ENCODE results near the gene CDS1.

GRCh38 chr4:84582302-84582987, 482 bp upstream of the CDS1 start:
- no peak for TF ChIP-seq POLR2A (IDR thresholded peaks at IDR 0.05)
- TF ChIP-seq CTCF (IDR thresholded peaks at IDR 0.05 in 8 of 11, conservative IDR thresholded peaks at IDR 0.05 in 3 of 11), result no peak
- TF ChIP-seq POLR2AphosphoS5 (IDR thresholded peaks at IDR 0.05), result peak in 2 of 3 donors; percentile 62 to 66

All from spleen (tissue), 7 donors.